Activated gamma-delta T cell treated with Interleukin-2 at 50 U/mL for 16 hours (primary cell): ENCODE data around the gene RTN3.

ENCODE experiments used
- DNase-seq: peaks from one replicate; pipeline ENCODE4 v3.0.0-alpha.2; 2020

RTN3 gene

DNA sequence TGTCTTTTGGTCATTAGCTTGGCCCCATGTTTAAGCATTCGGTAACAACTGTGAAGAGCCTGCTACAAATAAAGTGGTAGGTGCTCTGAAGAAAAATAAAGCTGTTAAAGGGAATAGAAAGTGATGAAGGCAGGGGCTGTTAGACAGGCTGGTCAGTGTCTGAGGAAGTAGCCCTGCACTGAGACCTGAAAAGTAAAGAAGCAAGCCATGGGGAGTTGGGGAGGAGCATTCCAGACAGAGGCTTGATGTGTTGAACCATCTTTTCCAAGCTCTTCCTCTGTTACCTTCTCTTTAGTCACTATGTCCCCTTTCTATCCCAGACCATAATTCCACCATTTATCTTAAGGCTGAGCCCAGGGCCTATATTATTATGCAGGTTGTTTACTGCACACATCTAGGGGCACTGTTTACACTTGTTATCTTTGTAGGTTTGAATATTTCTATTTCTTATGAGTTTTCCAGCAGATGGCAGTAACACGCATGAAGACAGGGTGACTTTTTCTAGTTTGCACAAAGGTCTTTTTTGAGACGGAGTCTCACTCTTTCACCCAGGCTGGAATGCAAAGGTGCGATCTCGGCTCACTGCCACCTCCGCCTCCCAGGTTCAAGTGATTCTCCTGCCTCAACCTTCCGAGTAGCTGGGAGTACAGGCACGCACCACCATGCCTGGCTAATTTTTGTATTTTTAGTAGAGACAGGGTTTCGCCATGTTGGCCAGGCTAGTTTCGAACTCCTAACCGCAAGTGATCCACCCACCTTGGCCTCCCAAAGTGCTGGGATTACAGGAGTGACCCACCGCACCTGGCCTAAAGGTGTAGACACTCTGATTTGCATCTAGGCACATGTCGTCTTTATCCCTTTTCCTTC is 64.2 kb downstream of the RTN3 start:
- DNase-seq: no peak

DNA sequence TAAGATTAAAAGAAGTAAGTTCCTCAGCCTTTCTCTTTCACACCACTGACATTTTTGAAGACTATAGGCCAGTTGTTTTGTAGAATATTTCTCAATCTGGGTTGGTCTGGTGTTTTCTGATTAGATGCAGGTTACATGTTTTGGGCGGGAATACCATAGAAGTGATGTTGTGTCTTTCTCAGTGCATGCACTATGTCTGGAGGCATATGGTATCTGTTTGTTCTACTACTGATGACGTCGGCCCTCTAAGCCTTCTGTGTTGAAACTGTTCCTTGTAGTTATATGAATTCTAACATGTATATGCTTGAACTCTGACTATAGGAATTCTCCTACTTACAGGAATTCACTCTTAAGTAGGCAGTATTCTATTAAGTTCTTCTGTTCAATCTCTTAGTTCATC is 65.7 kb downstream of the RTN3 start:
- no peak for DNase-seq

DNA sequence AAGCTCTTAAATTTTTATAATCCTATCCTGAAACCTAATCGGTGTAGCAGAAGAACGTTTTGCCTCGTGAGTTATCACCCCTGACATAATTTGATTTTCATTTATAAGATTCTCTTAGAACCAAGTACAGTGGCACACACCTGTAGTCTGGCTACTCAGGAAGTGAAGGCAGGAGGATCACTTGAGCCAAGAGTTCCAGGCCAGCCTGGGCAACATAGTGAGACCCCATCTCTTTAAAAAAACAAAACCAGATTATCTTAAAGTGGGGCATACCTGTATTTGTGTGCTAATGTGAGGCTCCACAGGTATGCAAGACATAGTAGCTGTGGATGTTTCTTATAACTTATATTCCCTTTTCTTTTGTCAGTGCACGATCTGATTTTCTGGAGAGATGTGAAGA is 68.3 kb downstream of the RTN3 start:
- no peak for DNase-seq

DNA sequence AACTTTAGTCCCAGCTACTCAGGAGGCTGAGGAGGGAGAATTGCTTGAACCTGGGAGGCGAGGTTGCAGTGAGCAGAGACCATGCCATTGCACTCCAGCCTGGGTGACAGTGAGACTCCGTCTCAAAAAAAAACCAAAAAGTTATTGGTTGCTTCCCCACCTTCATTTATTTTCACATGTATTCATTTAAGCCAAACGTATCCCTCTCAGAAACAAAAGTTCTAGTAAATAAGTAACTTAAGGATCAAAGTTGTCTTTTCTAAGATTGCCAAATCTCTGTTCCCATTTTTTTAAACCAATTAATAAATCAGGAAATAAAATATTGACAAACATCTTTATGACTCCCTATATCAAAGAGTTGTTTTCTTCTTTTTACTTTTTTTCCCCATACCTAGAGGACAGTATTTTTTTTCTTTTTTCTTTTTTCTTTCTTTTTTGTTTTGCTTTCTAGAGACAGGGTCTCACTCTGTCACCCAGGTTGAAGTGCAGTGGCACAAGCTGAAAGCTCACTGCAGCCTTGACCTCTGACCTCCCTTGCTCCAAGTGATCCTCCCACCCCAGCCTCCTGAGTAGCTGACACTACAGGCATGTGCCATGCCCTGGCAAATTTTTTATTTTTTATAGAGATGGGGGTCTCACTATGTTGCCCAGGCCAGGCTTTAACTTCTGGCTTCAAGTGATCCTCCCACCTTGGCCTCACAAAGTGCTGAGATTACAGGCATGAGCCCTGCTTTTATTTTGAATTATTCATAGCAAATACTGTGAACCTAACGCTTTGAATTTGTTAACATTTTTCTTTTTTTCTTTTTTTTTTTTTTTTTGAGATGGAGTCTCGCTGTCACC is 75.8 kb downstream of the RTN3 start:
- DNase-seq: no peak

DNA sequence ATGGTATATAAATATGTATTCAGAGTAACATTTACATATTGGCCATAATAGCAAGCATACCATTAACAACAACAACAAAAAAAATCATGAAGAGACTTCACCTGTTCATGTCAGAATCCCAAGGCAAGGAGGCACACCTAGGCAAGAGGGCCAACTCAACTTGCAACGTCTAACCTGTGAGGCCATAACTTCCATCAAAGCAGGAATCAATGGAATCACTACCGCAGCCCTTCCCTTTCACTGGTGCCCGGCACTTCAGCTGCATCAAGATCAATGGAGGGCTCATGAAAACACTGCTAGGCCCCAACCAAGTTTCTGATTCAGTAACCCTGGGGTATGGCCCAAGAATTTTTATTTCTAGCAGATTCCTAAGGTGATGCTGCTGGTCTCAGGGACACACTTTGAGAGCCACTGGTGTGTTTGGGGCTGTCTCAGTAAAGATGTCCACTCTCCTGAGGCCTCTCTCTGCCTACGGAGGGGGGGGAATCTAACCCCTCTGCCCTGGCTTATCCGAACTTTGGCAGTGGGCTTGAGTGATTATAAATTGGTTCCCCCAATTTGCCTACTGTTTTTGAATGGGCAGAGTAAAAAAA is 79.3 kb downstream of the RTN3 start:
- DNase-seq: no peak

DNA sequence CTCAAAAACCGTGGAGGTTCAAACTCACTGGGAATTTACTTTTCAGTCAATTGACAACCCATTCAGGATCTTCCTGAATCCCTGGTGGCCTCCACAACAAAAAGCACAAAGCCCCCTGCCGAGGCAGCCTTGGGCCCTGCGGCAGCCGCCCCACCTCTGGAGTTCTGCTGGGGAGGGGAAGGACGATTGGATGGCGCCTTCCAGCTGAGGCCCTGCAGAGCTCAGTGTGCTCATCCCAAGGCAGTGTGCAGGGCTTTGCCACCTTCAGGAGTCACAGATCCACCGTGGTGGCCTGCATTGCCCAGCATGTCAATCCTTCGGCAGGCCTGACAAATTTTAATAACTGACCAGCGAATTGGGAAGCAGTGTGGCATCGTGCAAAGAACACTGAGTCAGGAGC is 79.9 kb downstream of the RTN3 start:
- no peak for DNase-seq

DNA sequence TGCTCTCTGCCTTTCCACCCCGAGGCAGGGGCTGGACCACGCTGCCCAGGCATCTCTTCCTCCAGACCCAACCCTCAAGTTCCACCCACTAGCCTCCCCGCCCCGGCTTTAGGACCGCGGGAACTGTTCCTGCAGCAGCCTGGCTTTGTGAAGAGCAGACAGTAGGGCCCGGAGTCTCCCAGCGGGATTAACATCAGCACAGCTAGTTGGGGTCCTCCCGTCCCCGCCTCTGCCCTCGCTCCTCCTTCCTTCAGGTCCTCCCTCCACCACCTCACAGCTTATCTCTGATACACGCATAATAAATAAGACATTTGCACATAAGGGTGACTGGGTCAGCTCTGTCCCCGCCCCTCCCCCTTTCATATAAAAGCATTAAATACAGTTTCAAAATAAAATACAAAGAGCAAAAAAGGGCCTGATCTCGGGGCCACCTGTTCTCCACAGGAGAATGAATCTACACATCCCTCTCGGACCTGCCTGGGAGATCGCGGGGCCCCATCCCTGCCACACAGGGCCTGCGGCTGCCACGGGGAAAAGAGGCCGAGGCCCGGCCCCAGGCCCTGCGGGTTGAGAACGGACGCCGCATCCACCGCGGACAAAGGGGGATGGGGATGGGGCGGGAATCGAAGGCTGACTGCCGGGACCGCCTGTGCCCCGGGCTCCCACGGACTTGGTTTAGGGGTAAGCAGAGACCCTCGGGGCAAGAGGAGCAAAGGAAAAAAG is 80.8 kb downstream of the RTN3 start:
- DNase-seq: no peak

DNA sequence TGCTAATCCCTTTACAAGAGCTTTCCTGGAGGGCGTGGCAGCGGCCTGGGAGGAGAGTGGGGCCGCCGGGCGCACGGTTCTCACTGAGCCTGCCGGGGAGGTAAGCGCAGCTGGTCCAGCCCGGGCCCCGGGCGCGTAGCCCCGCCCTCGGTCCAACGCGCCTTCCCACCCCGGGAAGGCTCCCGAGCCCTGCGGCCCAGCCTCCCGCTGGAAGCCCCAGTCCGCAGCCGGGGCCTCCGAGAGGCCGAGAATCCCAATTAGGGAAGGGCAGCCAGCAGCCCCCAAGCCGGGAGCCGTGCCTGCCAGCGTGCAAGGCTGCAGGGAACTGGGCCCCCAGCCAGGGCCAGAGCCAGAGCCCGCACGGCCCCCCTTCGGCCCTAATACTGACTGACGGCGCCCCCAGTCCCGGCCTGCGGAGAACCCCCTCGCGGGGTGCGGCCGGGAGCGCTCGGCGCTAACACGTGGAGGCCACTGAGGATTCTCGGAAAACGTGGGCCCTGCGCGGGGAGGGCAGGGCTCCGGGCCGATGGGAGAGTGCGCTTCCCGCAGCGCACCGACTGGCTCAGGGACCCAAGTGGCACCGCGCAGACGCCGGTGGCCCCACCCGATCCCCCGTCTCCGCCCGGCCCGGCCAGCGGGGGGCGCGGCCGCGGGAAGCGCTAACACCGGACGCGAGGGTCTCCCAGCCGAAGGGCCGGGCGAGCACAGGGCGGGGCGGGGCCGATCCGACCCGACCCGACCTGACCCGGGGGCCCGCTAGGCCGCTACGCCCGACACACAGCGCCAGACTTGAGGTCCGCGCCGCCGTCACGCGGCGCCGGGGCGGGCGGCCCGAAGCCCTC is 81.6 kb downstream of the RTN3 start:
- DNase-seq: no peak

DNA sequence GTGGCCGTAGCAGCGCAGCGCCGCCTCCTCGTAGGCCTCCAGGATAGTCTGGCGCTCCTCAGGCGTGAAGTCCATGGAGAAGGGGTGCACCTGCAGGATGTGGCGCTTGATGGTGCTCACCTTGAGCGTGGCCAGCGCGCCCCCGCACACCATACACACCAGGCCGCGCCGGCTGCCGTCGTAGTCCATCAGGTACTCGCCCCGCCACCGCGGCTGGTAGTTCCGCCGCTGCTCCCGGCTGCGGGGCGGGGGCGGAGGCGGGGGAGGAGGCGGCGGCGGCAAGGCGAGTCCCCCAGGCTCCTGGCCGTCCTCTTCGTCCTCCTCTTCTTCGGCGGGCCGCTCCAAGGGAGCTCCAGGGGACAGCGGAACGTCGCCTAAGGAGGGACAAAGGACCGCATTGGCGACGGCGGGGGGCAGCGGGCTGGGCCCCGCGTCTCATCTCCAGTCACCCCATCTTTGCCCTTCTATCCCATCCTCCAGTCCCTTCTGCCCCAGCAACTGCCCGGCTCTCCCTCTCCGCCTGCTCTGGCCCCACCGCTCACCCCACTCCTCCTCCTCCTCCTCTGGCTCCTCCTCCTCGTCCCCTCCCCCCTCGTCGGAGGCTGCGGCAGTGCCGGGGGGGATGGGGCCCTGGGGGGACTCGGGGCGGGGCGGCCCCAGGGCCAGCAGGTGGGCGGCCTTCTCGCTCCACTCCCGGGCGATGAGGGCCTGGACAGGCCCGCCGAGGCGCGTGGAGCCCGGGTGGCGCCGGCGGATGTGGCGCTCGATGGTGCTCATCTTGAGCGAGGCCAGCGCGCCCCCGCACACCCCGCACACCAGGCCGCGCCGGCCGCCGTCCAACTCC is 82.4 kb downstream of the RTN3 start:
- DNase-seq: no peak

DNA sequence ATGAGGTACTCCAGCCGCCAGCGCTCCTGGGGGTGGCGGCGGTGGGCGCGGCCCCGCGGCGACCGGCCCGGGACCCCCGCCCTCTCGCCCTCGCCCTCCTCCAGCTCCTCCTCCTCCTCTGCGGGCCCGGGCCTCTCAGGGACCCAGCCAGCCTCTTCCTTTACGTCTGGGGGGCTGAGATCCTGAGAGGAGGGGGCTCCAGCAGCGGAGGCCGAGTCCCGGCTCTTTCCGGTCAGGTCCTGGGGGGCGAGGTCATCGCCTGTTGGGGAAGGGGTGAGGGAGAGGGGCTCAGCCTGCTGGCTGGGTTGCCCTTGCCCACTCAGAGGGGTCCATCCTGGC is 83.0 kb downstream of the RTN3 start:
- DNase-seq: no peak

DNA sequence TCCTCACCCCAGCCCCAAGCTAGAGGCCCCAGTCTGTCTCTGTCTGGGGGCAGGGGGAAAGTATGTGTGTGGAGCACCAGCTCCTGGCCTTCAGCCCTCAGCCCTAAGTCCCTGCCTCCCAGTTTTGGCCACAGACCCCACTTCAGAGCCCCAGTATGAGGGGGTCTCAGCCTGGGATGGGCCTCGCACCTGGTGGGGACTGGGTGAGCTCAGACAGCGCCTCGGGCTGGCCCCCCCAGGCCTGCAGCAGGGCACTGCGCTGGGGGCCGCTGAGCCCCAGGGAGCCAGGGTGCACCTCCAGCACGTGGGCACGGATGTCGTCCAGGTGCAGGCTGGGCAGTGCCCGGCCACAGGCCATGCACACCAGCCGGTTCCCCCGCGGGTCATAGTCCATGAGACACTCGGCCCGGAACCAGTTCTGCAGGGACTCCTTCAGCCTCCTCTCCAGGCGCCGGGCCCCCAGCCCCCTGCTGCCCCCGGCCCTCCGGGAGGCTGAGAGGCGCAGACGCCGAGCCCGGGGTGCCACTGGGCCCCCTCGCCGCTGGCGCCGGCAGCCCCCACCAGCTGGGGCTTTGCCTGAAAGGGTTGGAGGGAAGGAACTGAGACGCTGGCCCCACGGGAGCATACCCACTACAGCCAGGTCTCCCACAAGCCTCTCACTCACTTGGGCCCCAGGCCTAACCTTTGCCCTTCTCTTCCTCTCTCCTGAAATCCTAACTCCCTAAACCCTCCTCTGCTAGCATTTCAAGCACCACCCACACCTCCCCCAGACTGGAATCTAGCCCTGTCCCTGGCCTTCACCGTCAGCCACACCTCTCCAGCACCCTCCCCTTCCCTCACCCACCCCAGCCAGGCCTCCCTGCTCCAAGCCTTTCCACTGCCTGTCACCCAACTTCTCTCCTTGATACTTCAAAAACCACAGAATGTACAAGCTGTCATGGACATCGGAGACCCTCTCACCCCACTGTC is 83.7 kb downstream of the RTN3 start:
- DNase-seq: no peak

DNA sequence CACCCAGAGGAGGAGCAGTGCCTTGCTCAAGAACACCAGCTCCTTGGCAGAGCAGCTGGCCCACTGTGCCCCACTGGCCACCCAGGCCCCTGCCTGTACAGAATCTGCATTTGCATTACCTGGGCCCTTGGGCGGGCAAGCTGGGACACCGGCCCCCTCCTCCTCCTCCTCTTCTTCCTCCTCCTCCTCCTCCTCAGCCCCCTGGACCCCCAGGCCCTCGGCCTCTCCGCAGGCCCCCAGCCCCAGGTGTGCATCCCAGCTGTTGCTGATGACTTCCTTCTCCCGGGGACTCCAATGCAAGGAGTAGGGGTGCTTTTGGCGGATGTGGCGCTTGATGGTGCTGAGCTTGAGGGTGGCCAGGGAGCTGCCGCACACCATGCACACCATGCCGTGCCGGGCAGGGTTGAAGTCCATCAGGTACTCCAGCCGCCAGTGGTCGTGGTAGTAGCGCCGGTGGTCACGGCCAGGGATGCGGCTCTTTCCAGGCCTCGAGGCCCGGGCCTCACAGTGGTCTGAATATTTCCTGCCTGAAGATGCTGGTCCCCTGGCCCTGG is 84.5 kb downstream of the RTN3 start:
- DNase-seq: no peak

DNA sequence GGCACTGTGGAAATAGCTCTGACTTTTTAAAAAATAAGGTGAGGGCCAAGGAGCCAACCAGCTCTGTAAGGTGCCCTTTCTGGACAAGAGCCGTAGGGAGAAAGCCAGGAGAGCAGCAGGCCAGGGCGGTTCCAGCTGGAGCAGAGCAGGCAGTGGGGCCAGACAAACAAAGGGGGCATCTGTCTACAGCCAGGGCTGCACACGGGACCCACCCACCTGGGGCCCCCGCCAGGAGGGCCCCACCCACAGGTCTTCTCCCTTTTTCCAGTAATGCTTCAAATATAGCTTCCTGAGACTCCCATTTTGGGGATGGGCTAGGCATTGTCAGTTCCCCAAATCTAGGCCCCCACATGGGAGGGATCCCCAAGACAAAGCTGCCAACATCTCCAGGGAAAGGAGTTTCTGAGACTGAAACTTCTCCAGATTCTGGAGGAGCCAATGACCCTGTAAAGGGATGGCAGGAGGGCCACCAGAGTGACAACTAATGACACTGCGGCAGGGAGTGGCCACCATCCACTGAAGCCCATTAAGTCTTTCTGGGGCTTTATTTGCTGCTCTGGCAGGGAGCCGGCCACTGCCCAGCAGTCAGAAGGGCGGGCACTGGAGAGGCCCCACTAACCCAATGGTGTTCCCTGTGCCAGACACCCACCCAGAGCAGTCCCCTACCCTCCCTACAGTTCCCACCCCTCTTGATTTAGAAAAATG is 85.4 kb downstream of the RTN3 start:
- DNase-seq: no peak

DNA sequence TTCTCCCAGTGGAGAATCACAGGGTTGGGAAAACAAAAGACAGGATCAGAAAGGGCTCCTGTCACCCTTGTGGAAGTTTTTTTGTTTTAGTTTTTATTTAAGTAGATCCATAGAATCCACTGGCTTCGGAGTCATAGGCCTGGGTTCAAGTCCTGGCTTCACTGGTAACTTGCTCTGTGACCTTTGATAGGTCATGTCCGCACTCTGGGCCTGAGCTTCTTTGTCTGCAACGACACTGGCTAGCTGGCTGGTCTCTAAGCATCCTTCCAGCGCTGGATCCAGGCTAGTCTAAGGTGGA is 85.9 kb downstream of the RTN3 start:
- no peak for DNase-seq

DNA sequence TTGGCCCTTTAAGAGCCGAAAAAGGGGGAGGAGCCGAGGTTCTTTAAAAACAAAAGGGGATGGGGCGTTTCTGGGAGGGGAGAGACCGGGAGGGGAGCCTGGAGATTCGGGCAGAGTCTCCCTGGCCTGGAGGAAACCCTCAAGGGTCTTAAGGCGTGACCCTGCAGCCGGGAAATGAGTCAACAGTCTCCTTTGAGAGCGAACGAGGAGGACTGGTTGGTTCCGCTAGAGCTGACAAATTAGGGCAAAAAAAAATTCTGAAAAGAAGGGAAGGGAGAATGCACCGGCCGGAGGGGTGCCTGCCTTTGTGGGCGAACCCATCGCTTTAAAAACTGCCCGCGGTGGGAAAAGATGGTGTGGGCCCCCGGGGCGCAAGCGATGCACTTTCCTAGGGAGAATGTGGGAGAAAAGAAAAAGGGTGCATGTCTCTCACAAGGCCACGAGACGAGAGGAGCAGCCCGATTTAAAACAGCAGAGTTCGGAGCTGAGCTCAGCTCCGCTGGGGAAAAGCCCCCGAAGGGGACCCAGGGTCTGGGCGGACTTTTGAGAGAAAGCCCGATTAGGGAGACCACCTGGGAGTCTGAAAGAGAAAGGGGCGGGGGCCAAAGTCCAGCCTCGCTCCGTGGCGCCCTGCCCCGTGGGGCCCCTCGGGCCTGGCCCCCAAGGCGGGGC is 86.4 kb downstream of the RTN3 start:
- DNase-seq: peak; percentile 25

DNA sequence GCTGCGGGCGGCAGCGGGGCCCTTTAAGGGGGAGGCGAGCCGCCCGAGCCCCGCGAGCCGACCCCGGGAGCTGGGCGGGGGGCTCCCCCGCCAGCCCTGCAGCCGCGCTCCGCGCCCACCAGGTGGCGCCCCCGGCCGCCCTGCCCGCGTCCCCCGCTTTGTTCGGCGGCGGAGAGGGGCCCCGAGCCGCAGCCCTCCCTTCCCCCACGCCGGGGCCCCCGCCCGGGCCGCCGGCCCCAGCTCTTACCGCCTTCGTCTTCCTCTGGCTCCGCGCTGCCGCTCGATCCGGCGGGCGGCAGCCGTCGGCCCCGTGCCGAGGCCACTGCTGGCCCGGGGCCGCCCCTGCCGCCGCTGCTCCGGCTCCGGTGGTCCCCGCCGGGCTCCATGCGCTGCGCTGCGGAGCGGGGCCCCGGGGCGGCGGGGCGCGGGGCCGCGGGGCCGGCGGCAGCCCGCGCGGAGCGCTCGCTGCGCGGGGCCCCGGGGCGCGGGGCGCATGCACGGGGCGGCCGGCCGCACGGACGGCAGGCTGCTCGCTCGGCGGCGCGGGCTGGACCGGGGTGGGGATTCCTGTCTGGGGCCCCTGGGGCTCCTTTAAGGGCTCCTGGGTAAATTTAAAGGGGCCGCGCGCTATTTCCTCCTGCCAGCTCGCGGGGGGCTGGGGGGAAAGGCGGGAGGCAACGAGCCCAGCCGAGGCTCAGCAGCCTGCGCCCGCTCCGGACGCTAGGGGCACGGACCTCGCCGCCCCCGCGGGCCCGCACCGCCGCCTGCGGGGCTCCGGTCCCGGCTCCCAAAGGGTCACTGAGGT is 87.1 kb downstream of the RTN3 start, which contains the start of gene ZFTA:
TSS of gene ZFTA (minus strand) at position 539 of the 805 bp plus-strand sequence. CDS start at position 386, 153 bp downstream.
- DNase-seq: peak; percentile 63

DNA sequence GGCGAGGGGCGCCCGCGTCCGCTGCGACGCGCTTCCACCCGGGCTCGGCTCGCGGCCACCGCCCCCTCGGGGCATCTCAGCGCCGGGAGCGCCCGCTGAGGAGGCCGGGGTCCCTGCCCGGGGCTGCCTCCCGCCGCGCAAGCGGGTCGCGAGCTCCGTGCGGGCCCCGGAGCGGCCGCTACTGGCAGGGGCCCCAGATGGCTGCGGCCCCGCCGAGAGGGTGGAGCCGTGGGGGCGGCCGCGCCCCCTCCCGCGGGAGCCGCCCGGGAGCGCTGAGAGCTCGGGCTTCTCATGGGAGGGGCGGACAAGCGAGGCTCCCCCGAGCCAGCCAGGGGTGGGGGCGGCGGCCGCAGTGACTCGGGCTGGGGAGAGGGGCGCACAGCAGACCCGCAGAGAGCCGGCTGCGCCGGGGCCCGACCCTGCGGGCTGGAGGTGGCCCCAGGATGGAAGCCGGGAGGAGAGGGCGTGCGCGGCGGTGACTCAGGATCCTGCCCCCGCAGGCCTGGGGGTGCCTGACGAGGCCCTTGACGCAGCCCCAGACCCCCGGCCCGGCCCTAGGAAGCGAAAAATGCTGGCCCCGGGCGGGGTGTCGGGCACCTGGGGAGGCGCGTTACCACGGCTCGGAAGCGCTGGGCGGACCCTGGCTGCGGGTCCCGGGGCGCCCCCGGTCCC is 87.9 kb downstream of the RTN3 start:
- peak; percentile 32 for DNase-seq
